GM12892 (cell line): Measurements from ENCODE around the gene EXO1.

Source experiments
- POLR2A ChIP-seq: IDR thresholded peaks from 2 replicates; pipeline ENCODE4 v1.6.1; 2011; ENCODE audit warnings: low read depth, low read length, control low read depth
- TAF1 ChIP-seq: IDR thresholded peaks from 2 replicates; pipeline ENCODE4 v1.6.1; 2011; ENCODE audit warnings: low read depth, mild to moderate bottlenecking, control low read depth, low read length, borderline replicate concordance

DNA sequence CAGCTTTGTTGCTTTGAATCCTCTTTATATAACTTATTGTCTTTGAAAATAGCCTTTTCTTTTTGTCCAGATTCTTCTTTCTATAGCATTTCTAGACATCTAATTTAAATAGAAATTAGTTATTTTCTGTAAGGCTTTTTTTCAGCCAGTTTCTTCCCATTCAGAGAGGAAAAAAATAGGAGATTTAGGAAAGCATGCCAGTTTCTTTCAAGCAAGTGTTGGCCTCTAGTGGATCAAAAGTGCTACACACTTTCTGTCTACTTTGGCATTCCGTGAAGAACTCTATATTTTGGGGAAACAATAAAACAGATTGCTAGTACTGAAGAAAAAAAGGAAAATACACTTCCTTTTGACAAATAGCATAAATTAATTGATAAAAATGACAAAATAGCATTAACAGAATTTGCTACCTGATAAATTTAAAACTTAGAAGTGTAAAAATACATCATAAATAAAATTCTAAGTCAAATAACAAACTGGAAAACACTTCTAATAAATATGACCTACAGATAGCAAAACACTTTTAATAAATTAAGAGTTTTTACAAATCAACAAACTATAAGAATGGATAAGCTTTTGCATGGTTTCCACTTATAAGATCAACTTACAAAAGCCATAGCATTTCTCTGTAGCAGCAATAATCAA, 13.1 kb upstream of the EXO1 start:
- TF ChIP-seq POLR2A (no peak), TAF1 (no peak)
